ENCODE data around the gene RPS28. TPM values are rescaled to one million over a fixed set of nuclear protein-coding genes. Genes with fewer than 3 reads are reported as not detected.
"Not testable (repeated sequence)": the region's sequence is repeated elsewhere in the genome, so short reads cannot be mapped to it uniquely, and the experiment has no call there.

RPS28 gene
- total RNA-seq, result 1,000 to 10,000 TPM; 2,450 to 2,492 TPM

DNA sequence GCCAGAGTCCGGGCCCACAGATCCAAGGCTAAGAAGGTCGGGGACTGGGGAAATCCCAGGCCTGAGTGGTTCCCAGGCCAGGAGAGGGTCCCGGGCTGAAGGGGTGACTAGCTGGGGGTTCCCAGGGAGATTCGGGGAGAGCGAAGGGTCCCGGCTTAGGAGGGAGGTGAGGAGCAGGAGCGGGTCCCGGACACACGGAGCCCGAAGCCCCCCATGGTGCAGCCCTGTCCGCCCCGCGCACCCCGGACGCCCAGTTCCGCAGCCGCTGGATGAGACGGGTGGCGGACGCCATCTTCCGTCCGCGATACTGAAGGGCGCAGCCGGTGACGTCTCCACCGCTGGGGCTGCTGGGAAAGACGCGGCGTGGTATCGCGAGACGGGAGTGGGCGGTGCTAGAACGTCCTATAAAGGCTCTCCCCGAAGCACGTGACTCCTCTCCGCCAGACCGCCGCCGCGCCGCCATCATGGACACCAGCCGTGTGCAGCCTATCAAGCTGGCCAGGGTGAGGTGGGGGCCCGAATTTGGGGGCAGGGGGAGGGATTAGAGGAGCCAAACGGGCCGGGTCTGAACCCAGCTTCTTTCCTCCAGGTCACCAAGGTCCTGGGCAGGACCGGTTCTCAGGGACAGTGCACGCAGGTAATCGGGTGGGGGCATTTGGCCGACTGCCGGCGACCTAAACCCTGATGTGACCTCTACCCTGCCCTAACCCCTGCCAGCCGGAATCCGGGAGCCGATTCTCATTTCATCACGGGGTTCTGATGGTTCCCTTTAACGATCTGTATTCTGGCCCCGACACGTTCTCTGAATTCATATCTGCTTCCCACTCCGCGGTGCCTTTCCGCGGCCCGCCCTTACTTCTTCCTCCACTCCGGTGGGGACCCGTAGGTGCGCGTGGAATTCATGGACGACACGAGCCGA, at the start of gene RPS28, which contains the start of gene NDUFA7:
Gene RPS28, plus strand, starts transcription at position 430 of the 919 bp plus-strand sequence. Its CDS starts 35 bp downstream, at position 465.
Gene NDUFA7, minus strand, starts transcription at position 309 of the 919 bp plus-strand sequence. Its CDS starts 17 bp downstream, at position 292.
- intact Hi-C loops (cut with micrococcal nuclease), result no loop called here
- no peaks in the 10 kb centered on the region for H3K27me3 Mint-ChIP-seq
- no peaks in the 10 kb centered on the region for H3K9me3 Mint-ChIP-seq
- H3K4me1 Mint-ChIP-seq (ENCODE audit: low read depth), result peaks cover 29% of the 10 kb centered on the region
- ATAC-seq (peak; percentile 94), DNase-seq (peak; percentile 99)
- ChIA-PET POLR2A (interaction anchor here (0.9 to 6.6 kb wide), 8 partner anchors 10 to 71 kb away, joined by 3 to 37 read pairs (median 8); partner anchors contain the start of genes CD320 and KANK3), CTCF (no interaction called here)
- H3K36me3 Mint-ChIP-seq (ENCODE audit: low read depth), result peaks cover 40% of the 10 kb centered on the region
- peak within 1 kb of the TSS; percentile 97 for H3K4me3 Mint-ChIP-seq
- peak within 1 kb of the TSS; percentile 96 for H3K27ac Mint-ChIP-seq
- TF ChIP-seq, protein P1, sequence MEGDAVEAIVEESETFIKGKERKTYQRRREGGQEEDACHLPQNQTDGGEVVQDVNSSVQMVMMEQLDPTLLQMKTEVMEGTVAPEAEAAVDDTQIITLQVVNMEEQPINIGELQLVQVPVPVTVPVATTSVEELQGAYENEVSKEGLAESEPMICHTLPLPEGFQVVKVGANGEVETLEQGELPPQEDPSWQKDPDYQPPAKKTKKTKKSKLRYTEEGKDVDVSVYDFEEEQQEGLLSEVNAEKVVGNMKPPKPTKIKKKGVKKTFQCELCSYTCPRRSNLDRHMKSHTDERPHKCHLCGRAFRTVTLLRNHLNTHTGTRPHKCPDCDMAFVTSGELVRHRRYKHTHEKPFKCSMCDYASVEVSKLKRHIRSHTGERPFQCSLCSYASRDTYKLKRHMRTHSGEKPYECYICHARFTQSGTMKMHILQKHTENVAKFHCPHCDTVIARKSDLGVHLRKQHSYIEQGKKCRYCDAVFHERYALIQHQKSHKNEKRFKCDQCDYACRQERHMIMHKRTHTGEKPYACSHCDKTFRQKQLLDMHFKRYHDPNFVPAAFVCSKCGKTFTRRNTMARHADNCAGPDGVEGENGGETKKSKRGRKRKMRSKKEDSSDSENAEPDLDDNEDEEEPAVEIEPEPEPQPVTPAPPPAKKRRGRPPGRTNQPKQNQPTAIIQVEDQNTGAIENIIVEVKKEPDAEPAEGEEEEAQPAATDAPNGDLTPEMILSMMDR (IDR thresholded peaks at IDR 0.05), result no peak

DNA sequence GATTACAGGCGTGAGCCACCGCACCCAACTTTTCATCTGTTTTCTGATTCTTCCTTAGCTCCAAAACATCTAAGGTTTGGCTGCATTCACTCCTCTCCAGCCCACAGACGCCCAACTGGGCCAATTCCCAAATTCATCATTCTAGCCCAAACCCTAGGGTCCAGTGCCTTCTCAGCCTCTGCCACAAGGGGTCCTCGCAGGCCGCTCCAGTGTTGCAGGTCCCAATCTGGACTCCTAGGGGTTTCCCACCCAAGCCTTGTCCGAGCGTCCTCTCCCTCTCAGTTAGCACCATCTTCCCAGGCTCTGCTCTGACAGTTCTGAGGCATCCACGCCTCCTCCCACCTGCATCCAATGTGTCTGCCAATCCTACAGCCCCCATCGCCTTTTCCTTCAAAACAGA, 44.8 kb upstream of the RPS28 start:
- intact Hi-C loops (cut with micrococcal nuclease); H3K27me3 Mint-ChIP-seq; CTCF ChIA-PET; H3K27ac Mint-ChIP-seq; H3K9me3 Mint-ChIP-seq; H3K4me3 Mint-ChIP-seq; H3K4me1 Mint-ChIP-seq (ENCODE audit: low read depth); H3K36me3 Mint-ChIP-seq (ENCODE audit: low read depth); DNase-seq; POLR2A ChIA-PET: not testable (repeated sequence)
- ATAC-seq, result peak; percentile 65

DNA sequence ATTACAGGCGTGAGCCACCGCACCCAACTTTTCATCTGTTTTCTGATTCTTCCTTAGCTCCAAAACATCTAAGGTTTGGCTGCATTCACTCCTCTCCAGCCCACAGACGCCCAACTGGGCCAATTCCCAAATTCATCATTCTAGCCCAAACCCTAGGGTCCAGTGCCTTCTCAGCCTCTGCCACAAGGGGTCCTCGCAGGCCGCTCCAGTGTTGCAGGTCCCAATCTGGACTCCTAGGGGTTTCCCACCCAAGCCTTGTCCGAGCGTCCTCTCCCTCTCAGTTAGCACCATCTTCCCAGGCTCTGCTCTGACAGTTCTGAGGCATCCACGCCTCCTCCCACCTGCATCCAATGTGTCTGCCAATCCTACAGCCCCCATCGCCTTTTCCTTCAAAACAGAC, 30.0 kb upstream of the RPS28 start:
- DNase-seq; intact Hi-C loops (cut with micrococcal nuclease); POLR2A ChIA-PET; CTCF ChIA-PET; H3K27ac Mint-ChIP-seq; H3K4me3 Mint-ChIP-seq; H3K9me3 Mint-ChIP-seq; H3K36me3 Mint-ChIP-seq (ENCODE audit: low read depth); H3K27me3 Mint-ChIP-seq; H3K4me1 Mint-ChIP-seq (ENCODE audit: low read depth): not testable (repeated sequence)
- peak; percentile 56 for ATAC-seq

DNA sequence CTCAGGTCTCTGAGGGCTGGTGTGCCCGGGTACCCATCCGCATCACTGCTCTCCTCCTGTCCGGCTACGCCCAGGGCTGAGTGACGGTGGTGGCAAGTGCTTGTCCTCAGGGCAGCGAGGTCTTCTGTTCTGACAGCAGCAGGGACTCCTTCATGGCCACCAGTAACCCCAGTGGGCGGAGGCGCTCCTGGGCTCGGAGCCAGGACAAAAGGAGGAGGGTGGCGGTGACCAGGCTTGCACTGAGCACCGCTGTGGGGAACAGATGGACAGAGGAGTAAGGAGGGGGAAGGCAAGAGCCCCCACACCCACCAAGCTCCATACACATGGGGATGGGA, 19.0 kb upstream of the RPS28 start:
- Mint-ChIP-seq H3K27me3 (no peaks in the 10 kb centered on the region), H3K9me3 (no peaks in the 10 kb centered on the region), H3K4me1 (ENCODE audit: low read depth) (peaks cover 18% of the 10 kb centered on the region), H3K27ac (no peak overlapping the region), H3K36me3 (ENCODE audit: low read depth) (peaks cover 17% of the 10 kb centered on the region), H3K4me3 (no peak overlapping the region)
- ChIA-PET POLR2A (interaction anchor here (0.8 to 1.8 kb wide), 2 partner anchors 18 to 21 kb away, joined by 4 read pairs; no protein-coding TSS in a partner anchor), CTCF (no interaction called here)
- DNase-seq, result no peak
- TF ChIP-seq, protein P1 (IDR thresholded peaks at IDR 0.05), result no peak
- no peak for ATAC-seq
- intact Hi-C loops (cut with micrococcal nuclease), result no loop called here

DNA sequence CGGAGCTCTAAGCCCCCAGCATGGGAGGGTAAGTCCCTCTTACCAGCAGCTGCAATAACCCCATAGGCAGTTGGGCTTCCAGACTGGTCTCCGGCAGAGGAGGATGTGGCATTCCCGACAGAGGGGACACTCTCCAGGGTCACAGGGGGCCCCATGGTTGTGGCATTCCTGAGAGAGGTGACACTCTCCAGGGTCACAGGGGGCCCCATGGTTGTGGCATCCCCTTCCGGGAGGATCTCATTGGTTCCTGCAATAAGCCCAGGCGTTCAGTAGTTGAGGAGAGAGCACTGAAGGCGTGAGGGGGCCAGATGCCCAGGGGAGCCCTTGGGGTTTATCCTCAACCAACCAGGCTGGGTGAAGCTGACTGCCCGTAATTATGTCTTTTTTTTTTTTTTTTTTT, 18.6 kb upstream of the RPS28 start:
- ATAC-seq, result no peak
- CTCF ChIA-PET, result interaction anchor here (1.5 kb wide), 1 partner anchor 14 kb away, joined by 4 read pairs; no protein-coding TSS in a partner anchor
- POLR2A ChIA-PET, result interaction anchor here (0.8 to 1.8 kb wide), 2 partner anchors 18 to 21 kb away, joined by 4 read pairs; no protein-coding TSS in a partner anchor
- TF ChIP-seq, protein P1 (IDR thresholded peaks at IDR 0.05), result no peak
- no peak for DNase-seq
- H3K4me3 Mint-ChIP-seq, result no peak overlapping the region
- no peaks in the 10 kb centered on the region for H3K9me3 Mint-ChIP-seq
- H3K4me1 Mint-ChIP-seq (ENCODE audit: low read depth), result peaks cover 21% of the 10 kb centered on the region
- no peak overlapping the region for H3K27ac Mint-ChIP-seq
- intact Hi-C loops (cut with micrococcal nuclease), result no loop called here
- H3K27me3 Mint-ChIP-seq, result no peaks in the 10 kb centered on the region
- peaks cover 21% of the 10 kb centered on the region for H3K36me3 Mint-ChIP-seq (ENCODE audit: low read depth)
